ENCODE data around the gene JAKMIP2. TPM values are rescaled to one million over a fixed set of nuclear protein-coding genes. Genes with fewer than 3 reads are reported as not detected.
A peak's percentile ranks its signal among the peaks of the same experiment; 100 is the strongest.
"Not testable (repeated sequence)": the region's sequence is repeated elsewhere in the genome, so short reads cannot be mapped to it uniquely, and the experiment has no call there.

Gene JAKMIP2
- total and polyA plus RNA-seq, 2 donors = 0.49 to 4.5 TPM

DNA sequence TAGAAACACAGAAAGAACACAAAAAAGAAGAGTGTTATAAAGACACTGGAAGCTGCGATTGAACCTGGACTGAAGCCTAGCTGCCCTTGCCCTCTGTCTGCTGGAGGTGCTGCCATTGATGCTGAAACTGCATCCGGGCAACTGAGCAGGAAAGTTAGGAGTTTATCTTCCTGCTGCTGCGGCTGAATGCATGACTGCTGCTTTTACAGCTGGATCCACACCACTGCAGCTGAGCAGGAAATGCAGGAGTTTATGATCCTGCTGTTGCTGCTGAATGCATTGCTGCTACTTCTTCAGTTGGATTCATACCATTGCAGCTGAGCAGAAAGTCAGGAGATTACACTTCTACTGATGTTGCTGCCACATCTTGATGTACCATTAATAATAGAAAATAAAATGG is 21.8 kb upstream of the JAKMIP2 start:
- no peaks in the 10 kb centered on the region for H3K4me1 ChIP-seq (ENCODE audit: insufficient read depth)
- WGBS = 55% methylated on average over 3 of the region's 3 CpGs
- no peak overlapping the region for H3K4me3 ChIP-seq (ENCODE audit: low read depth, low read length)
- no peak for DNase-seq (ENCODE audit: extremely low spot score)
- no peak overlapping the region for H3K27ac ChIP-seq (ENCODE audit: low read depth)
- no peaks in the 10 kb centered on the region for H3K36me3 ChIP-seq (ENCODE audit: insufficient read depth)

DNA sequence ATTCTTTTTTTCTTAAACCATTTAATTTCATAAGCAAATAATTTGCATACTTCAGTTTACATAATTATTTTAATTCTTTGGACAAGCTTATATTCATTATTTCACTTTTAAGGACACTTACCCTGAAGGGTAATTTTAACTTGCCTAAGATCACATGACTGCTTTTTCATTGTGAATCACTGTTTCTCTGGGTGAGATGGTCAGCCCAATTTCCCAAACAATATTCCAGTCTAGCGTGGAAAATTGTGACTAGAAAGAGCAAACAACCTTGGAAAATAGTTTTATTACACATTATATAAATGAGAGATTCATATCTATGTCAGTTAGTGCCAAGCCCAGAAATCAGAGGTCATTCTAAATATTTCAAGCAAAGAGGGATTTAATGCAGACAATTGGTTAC is 21.4 kb upstream of the JAKMIP2 start:
- 26% methylated on average over 1 of the region's 1 CpG for WGBS
- no peak overlapping the region for H3K4me3 ChIP-seq (ENCODE audit: low read depth, low read length)
- no peaks in the 10 kb centered on the region for H3K36me3 ChIP-seq (ENCODE audit: insufficient read depth)
- no peak for DNase-seq (ENCODE audit: extremely low spot score)
- no peak overlapping the region for H3K27ac ChIP-seq (ENCODE audit: low read depth)
- no peaks in the 10 kb centered on the region for H3K4me1 ChIP-seq (ENCODE audit: insufficient read depth)

DNA sequence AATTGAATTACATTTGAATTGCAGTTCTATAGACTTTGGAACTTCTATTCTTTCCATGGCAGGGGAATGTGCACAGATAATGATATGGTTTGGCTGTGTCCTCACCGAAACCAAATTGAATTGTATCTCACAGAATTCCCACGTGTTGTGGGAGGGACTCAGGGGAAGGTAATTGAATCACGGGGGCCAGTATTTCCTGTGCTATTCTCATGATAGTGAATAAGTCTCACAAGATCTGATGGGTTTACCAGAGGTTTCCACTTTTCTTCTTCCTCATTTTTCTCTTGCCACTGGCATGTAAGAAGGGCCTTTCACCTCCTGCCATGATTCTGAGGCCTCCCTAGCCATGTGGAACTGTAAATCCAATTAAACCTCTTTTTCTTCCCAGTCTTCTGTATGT is 20.6 kb upstream of the JAKMIP2 start:
- not testable (repeated sequence) for DNase-seq (ENCODE audit: extremely low spot score); H3K36me3 ChIP-seq (ENCODE audit: insufficient read depth); H3K27ac ChIP-seq (ENCODE audit: low read depth); H3K4me3 ChIP-seq (ENCODE audit: low read depth, low read length); H3K4me1 ChIP-seq (ENCODE audit: insufficient read depth)
- 67% methylated on average over 3 of the region's 3 CpGs for WGBS

DNA sequence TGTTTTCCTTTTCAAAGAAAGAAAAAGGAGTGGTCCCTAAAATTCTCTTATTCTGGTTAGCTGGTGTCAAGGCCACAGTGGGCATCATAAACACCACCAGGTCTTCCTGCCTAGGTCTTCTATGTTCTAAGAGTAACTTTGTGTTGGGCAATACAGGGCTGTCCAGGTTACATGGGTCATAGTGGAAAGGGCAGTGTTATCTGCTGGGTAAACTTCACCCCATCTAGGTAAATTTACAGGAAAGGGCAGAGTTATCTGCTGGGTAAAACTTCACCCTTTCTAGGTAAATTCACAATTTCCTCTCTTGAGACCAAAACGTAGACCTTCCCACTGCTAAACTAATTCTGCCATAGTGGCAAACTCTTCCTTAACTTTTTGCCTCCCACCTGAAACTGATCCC is 18.9 kb upstream of the JAKMIP2 start:
- Histone ChIP-seq H3K4me1 (ENCODE audit: insufficient read depth) (no peaks in the 10 kb centered on the region), H3K4me3 (ENCODE audit: low read depth, low read length) (no peak overlapping the region), H3K27ac (ENCODE audit: low read depth) (no peak overlapping the region), H3K36me3 (ENCODE audit: insufficient read depth) (no peaks in the 10 kb centered on the region)
- 81% methylated on average over 1 of the region's 1 CpG for WGBS
- no peak for DNase-seq (ENCODE audit: extremely low spot score)

DNA sequence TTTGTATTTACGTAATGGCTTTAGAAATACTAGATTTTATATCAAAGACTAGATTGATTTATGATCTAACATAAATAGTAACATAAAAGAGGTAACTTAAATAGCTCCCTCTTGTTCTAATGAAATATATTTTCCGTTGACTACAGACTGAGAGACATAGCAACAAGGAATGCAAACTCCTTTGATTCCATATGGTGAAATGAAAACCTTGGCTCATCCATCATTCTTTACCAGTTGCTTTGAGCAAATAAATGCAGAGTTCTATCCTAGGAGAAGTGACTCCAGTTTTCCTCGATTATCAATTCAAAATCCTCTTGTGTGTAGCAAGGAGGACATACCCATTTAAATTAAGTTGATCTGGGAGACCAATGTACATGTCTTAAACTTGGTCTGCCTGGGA is 18.0 kb upstream of the JAKMIP2 start:
- WGBS = 75% methylated on average over 3 of the region's 3 CpGs
- H3K4me1 ChIP-seq (ENCODE audit: insufficient read depth) = no peaks in the 10 kb centered on the region
- H3K27ac ChIP-seq (ENCODE audit: low read depth) = no peak overlapping the region
- DNase-seq (ENCODE audit: extremely low spot score) = no peak
- H3K36me3 ChIP-seq (ENCODE audit: insufficient read depth) = no peaks in the 10 kb centered on the region
- H3K4me3 ChIP-seq (ENCODE audit: low read depth, low read length) = no peak overlapping the region

DNA sequence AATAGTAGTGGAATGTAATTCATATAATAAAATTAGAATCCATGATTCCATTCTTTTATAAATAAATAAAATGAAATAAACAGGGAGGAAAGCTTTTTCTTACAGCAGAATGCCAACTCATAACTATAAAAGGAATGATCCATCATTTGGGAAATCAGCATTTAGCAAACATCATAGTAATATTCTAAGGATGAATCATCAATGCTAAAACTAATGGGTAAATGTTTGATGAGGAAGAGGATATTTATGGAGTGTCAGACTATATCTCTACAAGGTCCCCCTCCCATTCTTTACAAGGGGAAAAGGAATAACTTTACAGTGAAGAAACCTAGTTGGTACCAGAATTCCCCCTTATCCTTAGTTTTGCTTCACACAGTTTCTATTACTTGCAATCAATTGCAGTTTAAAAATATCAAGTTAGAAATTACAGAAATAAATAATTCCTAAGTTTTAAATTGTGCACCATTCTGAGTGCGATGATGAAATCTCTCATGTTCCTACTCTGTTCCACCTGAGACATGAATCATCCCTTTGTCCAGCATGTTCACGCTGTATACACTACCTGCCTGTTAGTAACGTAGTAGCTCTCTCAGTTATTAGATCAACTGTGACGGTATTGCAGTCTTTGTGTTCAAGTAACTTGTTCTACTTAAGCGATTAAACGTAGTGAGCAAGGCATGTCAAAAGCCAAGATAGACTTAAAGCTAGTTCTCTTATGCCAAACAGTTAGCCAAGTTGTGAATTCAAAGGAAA is 14.2 kb upstream of the JAKMIP2 start:
- Histone ChIP-seq H3K36me3 (ENCODE audit: insufficient read depth) (no peaks in the 10 kb centered on the region), H3K4me1 (ENCODE audit: insufficient read depth) (no peaks in the 10 kb centered on the region), H3K27ac (ENCODE audit: low read depth) (no peak overlapping the region), H3K4me3 (ENCODE audit: low read depth, low read length) (no peak overlapping the region)
- 73% methylated on average over 6 of the region's 6 CpGs for WGBS
- DNase-seq (ENCODE audit: extremely low spot score) = no peak

DNA sequence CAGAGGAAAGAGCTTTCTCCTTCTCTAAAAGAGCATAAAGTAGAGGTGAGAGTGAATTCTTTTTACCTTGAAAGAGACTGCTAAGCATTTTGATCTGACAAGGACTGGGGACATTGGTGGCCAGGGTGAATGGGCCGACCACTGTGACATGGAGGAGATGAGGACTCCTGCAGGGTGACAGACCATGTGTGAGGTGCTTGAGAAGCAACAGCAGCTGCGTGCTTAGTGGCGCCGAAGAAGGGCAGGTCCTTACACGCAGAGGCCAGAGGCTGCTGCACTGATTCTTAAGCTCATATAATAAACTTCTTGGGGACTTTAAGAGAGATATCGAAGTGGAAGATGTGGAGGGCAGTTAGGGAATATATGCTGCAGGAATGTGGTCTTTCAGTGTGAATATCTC is 8.7 kb upstream of the JAKMIP2 start:
- 87% methylated on average over 6 of the region's 6 CpGs for WGBS
- no peaks in the 10 kb centered on the region for H3K4me1 ChIP-seq (ENCODE audit: insufficient read depth)
- no peaks in the 10 kb centered on the region for H3K36me3 ChIP-seq (ENCODE audit: insufficient read depth)
- H3K4me3 ChIP-seq (ENCODE audit: low read depth, low read length) = no peak overlapping the region
- no peak overlapping the region for H3K27ac ChIP-seq (ENCODE audit: low read depth)
- DNase-seq (ENCODE audit: extremely low spot score) = no peak

DNA sequence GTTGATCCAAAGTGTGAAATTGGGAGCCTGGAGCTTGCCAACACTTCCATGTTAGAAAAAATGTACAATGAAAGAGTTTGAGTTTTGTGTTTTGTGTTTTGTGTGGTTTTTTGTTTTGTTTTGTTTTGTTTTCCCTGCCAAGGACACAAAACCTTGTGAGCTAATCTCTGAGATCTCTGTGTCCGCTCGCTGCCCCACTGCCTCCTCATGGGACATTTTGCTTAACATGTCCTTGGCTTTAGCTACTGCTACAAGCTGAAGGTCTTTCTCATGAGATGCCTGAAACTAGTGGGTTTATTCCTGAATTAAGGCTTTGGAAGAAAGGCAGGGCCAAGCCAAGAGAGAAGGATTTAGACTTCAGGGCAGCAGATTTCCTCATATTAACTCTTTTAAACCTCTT is 7.3 kb upstream of the JAKMIP2 start:
- H3K27ac ChIP-seq (ENCODE audit: low read depth) = no peak overlapping the region
- WGBS = 85% methylated on average over 2 of the region's 2 CpGs
- H3K4me3 ChIP-seq (ENCODE audit: low read depth, low read length) = no peak overlapping the region
- DNase-seq (ENCODE audit: extremely low spot score) = no peak
- no peaks in the 10 kb centered on the region for H3K4me1 ChIP-seq (ENCODE audit: insufficient read depth)
- H3K36me3 ChIP-seq (ENCODE audit: insufficient read depth) = no peaks in the 10 kb centered on the region

DNA sequence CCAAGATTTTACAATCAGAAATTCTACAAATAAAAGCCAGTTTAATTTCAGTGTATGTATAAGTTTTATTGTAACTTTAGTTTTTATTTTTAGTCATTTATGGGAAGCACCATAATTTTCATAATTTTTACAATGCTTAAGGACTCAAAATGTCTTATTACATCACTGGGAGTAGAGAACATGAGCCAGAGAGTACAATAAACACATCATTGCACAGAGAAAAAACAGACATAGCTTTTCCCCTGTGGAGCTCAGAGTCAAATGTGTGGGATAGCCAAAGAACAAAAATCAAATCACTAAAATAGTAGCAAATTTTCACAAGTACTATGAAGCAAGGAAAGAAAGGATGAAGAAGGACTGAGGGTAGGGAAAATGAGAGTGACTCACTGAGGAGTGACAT is 5.5 kb upstream of the JAKMIP2 start:
- H3K36me3 ChIP-seq (ENCODE audit: insufficient read depth) = no peaks in the 10 kb centered on the region
- no peaks in the 10 kb centered on the region for H3K4me1 ChIP-seq (ENCODE audit: insufficient read depth)
- no peak overlapping the region for H3K4me3 ChIP-seq (ENCODE audit: low read depth, low read length)
- no peak overlapping the region for H3K27ac ChIP-seq (ENCODE audit: low read depth)
- peak; percentile 14 for DNase-seq (ENCODE audit: extremely low spot score)

DNA sequence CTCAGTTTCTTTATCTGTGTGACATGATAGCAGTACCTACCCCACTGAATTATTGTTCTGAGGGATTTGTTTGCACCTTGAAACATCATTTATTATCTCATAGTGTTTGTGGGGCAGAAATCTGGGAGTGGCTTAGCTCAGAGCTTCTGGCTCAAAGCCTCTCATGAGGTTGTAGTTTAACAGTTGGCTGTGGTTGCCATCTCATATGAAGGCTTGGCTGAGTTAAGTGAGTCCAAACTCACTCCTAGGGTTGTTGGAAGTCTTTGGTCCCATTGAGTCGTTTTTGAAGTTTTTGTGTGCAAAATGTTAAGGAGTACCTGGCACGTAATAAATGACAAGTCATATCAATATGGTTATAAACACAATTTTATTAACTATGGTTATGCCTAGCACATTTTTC is 3.6 kb upstream of the JAKMIP2 start:
- H3K27ac ChIP-seq (ENCODE audit: low read depth) = no peak overlapping the region
- 55% methylated on average over 2 of the region's 2 CpGs for WGBS
- H3K4me1 ChIP-seq (ENCODE audit: insufficient read depth) = no peaks in the 10 kb centered on the region
- no peak for DNase-seq (ENCODE audit: extremely low spot score)
- H3K36me3 ChIP-seq (ENCODE audit: insufficient read depth) = no peaks in the 10 kb centered on the region
- no peak overlapping the region for H3K4me3 ChIP-seq (ENCODE audit: low read depth, low read length)

DNA sequence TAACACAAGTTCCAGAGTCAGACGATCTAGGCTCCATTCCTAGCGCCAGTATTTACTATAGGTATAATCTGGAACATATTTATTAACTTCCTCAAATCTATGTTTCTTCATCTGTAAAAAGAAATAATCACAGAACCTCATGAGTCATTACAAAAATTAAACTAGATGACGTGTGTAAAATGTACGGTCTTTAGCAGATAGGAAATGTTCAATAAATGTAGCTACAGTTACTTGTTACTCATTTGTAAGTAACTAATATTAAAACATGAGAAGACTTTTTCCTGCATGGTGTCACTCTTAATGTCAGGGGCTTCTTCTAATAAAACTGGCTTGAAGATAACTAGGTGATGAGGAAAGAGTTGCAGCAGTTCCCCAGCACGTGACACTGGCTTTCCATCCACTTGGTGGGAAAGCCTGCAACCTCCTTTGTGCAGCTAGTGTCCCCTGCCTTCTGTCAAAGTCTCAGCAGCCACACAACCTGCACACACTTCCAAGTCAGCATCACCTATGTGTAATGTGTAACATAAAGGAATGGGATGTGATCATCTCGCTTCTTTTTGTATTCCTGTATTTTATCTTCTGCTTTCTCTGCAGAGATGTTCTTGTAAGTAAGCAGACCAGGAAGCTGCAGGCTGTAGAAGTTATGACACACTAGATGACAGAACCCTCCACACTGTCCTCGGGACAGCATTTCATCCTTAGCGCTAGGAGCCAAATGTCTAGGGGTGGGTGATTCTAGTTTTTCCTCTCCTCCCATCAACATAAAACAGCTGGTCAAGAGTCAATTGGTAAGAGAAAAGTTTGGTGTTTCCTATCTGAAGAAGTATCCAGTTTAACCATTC is 1.8 kb upstream of the JAKMIP2 start:
- H3K4me3 ChIP-seq (ENCODE audit: low read depth, low read length) = no peak overlapping the region
- no peaks in the 10 kb centered on the region for H3K36me3 ChIP-seq (ENCODE audit: insufficient read depth)
- DNase-seq (ENCODE audit: extremely low spot score) = no peak
- 41% methylated on average over 8 of the region's 8 CpGs for WGBS
- no peaks in the 10 kb centered on the region for H3K4me1 ChIP-seq (ENCODE audit: insufficient read depth)
- H3K27ac ChIP-seq (ENCODE audit: low read depth) = no peak overlapping the region

DNA sequence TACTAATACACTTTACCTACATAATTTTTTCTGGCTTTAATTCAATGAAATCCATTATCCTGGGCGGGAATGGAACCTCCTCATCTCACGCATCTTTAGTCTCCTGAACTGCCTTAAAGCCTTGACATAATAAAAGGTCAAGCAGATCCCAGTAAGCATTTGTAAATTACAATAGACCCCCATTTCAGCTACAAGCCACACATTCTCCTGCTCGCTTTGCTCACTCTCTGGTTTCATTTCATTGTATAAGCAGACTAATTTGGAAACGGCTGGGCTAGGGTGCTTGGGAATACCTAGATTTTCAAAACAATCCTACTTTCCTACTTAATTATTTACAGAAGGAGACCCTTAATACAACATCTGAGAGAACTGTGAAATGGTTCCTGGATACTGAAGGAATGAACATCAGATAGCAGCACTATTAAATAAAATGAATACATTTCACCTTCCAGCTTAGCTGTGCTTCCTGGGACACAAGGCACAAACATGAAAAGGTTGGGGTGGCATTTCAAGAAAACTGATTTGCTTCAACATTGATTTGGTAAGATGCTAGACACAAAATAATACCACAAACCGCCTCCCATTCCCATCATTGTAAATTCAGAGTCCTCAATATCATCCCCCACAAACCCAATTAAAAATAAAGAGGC is 1.5 kb downstream of the JAKMIP2 start:
- DNase-seq (ENCODE audit: extremely low spot score) = no peak
- H3K36me3 ChIP-seq (ENCODE audit: insufficient read depth) = no peaks in the 10 kb centered on the region
- no peak overlapping the region for H3K27ac ChIP-seq (ENCODE audit: low read depth)
- 82% methylated on average over 5 of the region's 5 CpGs for WGBS
- no peaks in the 10 kb centered on the region for H3K4me1 ChIP-seq (ENCODE audit: insufficient read depth)
- no peak overlapping the region for H3K4me3 ChIP-seq (ENCODE audit: low read depth, low read length)

DNA sequence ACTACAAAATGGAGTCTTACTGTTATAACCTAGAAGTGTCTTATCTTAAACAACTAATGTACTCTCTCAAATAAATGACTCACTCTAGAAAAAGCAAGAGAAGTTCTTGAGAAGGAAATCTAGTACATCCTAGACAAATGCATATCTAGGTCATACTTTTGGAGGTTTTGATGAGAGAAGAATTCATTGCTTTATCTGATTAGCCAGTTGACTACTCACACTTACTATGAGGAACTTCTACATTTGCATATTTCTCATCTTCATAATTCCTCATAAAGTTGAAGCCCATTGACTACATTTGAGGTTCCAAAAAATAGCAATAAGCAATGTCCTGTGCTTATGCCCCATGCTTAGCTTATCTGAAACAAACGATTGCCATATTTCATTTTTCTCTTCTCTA is 2.8 kb downstream of the JAKMIP2 start:
- H3K4me1 ChIP-seq (ENCODE audit: insufficient read depth) = no peaks in the 10 kb centered on the region
- no peaks in the 10 kb centered on the region for H3K36me3 ChIP-seq (ENCODE audit: insufficient read depth)
- H3K27ac ChIP-seq (ENCODE audit: low read depth) = no peak overlapping the region
- H3K4me3 ChIP-seq (ENCODE audit: low read depth, low read length) = no peak overlapping the region
- no peak for DNase-seq (ENCODE audit: extremely low spot score)
- 70% methylated on average over 1 of the region's 1 CpG for WGBS

DNA sequence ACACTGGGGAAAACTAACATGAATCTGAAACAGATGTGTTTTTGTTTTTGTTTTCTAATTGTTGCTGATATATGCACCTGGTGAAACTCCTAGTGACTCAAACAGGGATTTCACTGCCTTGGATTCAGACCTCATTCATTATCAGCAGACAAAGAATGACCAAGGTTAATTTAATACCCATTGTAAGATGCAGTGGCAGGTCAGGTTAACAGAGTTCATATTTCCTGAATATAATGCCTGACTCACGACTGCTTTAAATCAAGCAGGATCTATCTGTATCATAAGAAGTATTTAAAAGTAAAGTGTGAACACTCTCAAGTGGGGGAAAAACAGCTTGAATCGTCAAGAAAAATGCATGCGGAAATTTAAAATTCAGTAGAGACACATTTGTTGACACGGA is 5.5 kb downstream of the JAKMIP2 start:
- DNase-seq (ENCODE audit: extremely low spot score) = no peak
- WGBS = 83% methylated on average over 4 of the region's 4 CpGs

More for the DNA sequence above, 5.5 kb downstream of the JAKMIP2 start:
- Histone ChIP-seq H3K4me1 (ENCODE audit: insufficient read depth) (no peaks in the 10 kb centered on the region), H3K4me3 (ENCODE audit: low read depth, low read length) (no peak overlapping the region), H3K36me3 (ENCODE audit: insufficient read depth) (no peaks in the 10 kb centered on the region), H3K27ac (ENCODE audit: low read depth) (no peak overlapping the region)

Data from urinary bladder (tissue), 4 donors.